HG02852 (cell line): ENCODE data around the gene COX7A2L.
A peak's percentile ranks its signal among the peaks of the same experiment; 100 is the strongest.
"Not testable (repeated sequence)": the region's sequence is repeated elsewhere in the genome, so short reads cannot be mapped to it uniquely, and the experiment has no call there.

Source experiments
- ATAC-seq: cut with Tn5 transposase; IDR thresholded peaks from one replicate; pipeline ENCODE4 v1.9.1; 2021; ENCODE audit warnings: mild to moderate bottlenecking, moderate library complexity; ENCODE audit not compliant: unreplicated experiment

COX7A2L gene, protein sequence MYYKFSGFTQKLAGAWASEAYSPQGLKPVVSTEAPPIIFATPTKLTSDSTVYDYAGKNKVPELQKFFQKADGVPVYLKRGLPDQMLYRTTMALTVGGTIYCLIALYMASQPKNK

DNA sequence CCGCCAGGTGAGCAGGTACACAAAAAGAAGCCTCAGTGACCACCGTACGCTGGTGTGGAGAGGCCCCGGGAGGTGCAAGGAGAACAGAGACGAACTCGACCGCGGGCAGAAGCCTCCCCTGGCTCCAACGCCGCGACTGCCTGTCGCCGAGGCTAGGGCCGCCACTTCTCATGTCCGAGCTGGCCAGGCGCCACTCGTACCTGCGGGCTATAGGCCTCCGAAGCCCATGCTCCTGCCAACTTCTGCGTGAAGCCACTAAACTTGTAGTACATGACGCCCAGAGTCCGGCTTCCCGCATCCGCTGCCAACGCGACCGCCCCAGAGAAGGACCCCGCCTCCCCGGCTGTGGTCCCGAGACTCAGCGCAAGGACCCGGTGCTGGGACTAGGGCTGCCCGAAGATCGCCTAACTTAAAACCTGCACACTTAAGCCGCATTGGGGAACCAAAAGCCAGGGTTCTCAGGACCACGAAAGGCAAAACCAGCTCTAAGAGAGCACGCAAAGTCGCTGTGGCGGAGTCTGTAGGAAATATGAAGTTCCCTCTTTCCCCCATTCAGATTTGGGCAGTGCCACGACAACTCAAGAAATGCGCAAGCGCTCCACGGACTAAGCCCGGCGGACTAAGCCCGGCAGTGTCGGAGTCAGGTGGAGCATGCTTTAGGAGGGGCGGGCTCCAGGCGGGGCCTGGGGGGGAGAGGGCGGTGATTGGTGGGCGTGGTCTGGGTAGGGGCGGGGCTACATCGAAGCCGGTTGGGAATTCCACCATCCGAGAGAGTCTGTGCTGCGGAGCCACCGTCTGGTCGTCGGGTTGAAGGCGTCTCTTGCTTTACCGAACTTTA is at the start of gene COX7A2L:
TSS of gene COX7A2L (minus strand) at position 328 of the 838 bp plus-strand sequence. CDS start at position 272, 56 bp downstream.
- peak; percentile 87 for ATAC-seq

DNA sequence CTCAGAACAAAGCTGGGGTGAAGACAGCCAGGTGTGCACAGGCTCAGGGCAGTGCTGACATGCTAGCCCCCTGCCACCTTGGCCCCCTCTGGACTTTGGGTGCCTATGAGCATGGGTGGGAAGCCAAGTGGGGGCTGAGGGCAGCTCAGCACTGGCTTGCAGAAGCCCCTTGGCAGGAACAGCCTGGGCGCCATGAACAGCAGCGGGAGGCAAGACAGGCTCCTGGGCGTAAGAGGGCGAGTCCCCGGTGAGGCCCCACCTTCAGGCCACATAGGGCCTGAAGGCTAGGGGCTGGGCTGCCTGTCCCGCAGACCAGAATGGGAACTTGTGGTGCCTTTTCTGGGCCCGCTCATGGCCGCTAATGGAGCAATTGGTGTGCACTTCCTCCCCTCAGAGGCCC is 47.0 kb upstream of the COX7A2L start:
- ATAC-seq, result no peak

DNA sequence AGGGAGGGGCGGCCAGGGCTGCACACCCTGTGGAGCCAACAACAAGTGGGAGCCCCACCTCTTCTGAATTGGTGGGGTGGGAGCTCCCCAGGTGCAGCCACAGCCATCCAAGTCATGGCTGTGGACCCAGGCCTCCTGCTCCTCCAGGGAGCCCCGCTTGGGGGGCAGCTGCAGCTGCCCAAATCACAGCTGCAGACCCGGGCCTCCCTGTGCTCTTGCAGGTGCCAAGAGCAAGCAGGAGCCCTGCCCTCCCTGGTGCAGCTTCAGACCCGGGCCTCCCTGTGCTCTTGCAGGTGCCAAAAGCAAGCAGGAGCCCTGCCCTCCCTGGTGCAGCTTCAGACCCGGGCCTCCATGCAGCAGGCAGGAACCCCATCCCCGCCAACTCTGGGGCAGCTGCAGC is 46.5 kb upstream of the COX7A2L start:
- ATAC-seq, result no peak

DNA sequence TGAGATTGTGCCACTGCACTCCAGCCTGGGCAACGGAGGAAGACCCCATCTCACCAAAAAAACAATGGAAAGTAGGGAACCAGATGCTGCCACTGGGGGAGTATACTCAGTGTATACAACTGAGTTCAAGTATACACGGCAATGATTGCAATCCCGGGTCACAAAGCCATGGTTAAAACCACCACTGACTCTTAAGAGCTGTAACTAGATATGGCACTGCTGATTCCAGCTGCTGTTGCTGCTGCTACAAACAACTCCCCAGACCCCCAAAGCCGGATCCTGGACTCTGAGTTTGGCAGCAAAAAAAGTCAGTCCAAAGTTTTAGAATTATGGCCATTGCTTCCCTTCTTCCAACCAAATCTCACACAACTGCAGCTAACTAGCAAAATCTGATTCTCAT is 43.7 kb upstream of the COX7A2L start:
- no peak for ATAC-seq

DNA sequence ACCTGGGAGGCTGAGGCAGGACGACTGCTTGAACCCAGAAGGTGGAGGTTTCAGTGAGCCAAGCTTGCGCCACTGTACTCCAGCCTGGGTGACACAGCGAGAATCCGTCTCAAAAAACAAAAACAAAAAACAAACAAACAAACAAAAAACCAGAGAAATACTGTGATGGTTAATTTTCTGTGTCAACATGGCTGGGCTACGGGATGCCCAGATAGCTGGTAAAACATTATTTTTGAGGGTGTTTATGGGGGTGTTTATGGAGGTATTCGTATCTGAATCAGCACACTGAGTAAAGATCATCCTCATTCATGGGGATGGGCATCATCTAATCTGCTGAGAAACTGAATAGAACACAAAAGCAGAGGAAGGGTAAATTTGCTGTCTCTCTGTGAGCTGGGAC is 40.8 kb upstream of the COX7A2L start:
- no peak for ATAC-seq

DNA sequence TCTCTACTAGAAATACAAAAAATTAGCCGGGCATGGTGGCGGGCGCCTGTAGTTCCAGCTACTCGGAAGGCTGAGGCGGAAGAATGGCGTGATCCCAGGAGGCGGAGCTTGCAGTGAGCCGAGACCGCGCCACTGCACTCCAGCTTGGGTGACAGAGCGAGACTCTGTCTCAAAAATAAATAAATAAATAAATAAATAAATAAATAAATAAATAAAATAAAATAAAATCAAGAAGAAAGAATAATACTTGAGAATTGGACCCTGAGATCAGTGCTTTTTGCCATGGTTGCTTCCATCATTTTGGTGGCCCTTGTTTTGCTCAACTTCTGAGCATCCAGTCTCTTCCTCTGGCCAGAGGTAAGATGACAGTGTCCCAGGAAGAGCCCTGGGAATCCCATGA is 37.0 kb upstream of the COX7A2L start:
- not testable (repeated sequence) for ATAC-seq

DNA sequence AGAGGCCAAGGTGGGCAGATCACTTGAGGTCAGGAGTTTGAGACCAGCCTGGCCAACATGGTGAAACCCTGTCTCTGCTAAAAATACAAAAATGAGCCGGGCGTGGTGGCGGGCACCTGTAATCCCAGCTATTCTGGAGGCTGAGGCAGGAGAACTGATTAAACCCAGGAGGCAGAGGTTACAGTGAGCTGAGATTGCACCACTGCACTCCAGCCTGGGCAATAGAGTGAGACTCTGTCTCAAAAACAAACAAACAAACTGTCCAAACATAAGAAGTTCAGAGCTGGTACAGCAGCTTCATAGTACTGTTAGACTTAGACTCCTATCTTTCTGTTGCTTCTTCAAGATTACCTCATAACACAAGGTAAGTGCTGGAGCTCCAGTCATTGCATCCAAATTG is 32.3 kb upstream of the COX7A2L start:
- ATAC-seq, result not testable (repeated sequence)

DNA sequence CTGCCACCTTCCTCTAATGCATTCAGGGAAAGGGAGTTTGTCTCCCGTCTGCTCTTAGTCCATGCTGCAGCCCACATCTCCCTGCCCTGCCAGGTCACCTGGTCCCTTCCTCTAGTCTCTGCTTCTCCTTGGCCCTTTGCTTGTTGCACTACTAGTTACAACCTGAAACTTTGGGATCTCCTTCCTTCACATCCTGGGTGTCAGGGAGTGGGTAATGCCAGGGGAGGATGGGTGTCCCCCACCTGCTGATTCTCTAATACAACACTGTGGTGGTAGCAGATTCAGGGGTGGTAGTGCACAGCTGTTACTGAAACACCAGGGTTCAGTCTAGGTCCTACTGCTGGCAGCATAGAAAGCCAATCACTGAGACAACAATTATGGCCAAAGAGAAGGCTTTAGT is 31.2 kb upstream of the COX7A2L start:
- ATAC-seq, result no peak

DNA sequence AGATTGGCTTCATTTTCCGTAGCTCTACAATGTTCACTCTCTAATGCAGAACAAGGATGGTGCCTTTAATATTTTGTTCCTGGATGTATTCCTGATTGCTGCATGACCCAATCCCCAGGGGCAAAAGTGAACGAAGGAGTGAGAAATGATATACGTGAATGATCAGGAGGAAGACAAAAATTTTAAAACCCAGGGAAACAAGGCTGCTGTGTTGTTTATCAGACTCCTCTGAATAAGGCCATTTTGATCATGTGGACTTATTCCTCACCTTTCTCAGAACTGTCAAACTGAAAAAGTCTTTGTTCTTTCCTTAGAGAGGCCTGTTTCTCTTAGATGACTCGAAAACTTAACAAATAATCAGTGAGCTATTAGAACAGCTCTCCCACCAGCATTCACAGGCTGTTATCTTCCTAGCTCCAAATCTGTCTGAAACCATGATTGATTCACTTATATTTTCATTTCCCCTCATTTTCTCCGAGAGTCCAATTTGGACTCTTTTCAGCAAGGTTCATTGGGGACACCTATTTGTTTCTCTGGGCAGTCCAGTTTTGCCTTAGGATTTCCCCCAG is 29.5 kb upstream of the COX7A2L start:
- ATAC-seq, result no peak

DNA sequence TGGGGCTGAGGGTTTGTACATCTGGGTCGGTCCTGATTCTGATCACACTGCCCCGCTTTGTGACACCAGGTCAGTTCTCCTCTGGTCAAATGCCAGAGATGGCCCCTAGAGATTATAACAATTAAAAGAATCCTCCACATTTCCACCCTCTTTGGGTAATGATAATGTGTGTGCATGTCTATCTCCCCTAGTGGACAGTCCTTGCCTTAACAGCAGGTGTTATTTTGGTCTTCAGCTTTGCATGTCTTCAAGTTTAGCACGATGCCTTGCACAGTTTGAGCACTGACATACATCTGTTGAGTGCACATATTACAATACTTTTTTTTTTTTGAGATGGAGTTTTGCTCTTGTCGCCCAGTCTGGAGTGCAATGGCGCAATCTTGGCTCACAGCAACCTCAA is 25.7 kb upstream of the COX7A2L start:
- ATAC-seq, result no peak

DNA sequence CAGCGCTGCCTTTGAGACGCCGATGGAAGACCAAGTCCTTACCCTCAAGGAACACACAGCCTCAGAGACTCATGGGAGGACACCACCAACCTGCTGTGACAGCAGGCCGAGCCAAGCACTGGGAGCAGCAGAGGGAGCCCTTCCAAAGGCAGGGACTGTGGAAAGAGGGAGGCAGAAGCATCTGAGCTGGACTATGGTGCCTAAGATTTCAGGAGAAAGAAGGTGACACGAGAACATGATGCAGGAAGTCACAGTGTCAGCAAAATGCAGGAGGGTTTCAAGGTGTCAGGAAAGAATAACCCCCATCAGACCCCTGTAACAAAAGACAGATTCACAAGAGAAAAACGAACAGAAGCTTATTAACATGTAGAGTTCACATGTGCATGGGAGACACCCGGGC is 24.2 kb upstream of the COX7A2L start:
- ATAC-seq, result no peak

DNA sequence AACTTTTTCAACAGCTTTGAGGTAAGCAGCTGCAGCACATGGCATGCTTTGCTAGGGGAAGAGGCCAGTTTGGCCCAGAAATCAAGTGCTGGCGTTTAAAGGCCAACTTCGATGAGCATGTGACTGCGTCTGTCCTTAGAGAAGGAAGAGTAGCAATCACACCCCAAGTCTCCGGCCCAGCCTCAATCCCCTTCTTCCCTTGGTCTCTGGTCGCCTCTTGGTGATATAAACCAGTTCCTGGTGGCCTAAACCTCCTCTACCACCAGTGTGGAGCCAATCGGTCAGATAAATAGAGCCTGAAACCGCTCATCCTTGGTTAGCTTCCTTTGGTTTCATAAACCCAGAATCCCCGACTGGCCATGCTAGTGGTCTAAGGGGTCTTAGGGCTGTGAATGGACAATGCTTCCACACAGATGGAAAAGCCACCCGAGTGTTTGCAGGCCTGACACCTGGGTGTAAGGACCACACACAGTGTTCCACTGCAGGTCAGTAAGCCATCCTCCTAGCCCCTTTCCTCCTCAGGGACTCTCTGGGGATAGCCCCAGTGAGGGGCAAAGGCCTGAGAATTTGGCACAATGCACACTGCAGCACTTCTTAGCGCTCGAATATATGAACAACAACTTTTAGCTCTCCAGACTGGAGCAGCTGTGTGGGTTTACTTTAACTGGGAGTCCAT is 23.0 kb upstream of the COX7A2L start:
- ATAC-seq, result no peak

DNA sequence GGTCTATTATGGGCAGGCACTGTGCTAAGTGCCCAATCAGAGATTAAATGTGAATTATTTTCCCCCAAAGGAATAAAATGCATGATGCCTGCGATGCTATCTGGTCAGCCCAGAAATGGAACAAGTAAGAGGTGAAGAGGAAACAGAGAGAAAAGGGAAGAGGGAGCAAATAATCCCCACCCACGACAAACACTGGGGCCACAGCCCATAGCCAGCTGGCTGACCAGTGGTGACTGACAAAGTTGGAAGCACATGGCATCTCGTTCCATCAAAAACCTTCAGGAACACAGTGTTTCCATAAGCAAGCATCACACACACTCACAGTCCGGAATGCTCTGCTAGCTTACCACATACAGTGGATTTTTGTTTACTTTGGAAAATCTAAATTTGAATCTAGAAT is 21.1 kb upstream of the COX7A2L start:
- ATAC-seq, result no peak

DNA sequence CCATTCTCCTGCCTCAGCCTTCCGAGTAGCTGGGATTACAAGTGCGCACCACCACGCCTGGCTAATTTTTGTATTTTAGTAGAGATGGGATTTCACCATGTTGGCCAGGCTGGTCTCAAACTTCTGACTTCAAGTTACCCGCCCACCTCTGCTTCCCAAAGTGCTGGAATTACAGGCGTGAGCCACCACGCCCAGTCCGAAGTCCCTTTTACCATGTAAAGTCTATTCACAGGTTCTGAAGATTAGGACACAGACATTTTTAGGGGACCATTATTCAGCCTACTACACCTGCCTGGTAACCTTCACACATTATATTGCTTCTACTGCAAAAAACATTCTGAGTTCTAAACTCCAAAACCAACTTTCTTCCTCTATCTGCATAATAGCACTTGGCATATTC is 19.0 kb upstream of the COX7A2L start:
- not testable (repeated sequence) for ATAC-seq

DNA sequence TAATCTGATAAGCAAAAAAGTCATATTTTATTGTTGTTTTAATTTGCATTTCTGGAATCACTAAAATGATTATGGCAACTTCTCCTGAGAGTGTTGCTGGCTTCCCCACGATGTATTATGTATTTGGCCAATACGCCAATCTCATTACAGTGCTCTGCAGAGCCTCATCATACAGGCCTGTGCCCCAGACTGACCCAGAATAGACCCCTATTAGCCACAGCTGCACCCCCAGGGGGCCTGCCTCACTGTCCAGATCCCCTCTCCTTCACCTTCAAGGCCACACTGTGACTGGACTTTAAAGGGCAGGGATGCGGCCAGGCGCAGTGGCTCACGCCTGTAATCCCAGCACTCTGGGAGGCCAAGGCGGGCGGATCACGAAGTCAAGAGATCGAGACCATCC is 17.4 kb upstream of the COX7A2L start:
- no peak for ATAC-seq

DNA sequence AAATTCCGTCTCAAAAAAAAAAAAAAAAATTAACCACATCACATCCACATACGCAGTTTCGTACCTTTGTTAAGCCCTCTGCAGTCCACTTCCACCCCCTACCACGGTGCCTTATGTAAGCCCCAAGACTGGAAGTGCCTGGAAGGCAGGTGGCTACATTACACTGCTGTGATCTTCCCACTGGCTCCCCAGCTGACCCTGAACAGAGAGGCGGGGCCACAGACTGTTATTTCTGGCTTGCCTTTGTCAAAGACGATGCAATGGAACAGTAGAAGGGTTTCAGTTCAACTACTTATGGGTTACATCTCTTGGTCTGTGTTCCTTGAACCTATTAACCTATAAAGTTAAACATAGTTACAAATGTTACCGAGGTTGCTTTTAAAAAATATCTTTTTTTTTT is 15.7 kb upstream of the COX7A2L start:
- no peak for ATAC-seq

DNA sequence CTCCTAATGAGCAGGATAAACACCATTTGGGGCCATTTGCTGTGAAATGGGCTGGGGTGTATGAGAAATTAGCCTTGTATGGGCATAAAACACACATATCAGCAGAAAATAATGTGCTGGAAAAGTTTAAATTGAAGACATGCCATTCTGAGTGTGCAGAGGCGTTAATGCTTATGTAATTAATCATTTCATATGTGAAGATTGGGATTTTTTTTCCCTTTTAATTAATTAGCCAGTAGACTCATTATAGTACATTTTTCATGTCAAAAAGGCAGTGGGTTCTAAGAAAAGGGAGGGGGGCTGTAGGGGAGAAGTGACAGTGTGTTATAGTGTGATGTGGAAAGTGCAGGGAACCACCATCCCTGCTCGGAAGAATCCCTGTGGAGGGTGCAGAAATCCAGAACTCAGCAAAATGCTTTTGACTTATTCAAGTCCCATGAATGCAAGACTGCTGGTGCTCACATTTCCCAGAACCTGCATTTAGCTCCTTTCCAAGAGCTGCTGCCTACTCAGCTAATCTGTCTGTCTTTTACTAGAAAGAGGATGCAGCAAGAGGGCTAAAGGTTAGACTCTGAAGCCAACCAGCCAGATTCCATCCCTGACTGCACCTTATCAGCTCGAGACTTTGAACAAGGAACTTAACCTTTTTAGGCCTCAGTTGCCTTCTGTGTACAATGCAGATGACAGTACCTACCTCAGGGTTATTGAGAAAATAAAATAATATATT is 11.6 kb upstream of the COX7A2L start:
- no peak for ATAC-seq

DNA sequence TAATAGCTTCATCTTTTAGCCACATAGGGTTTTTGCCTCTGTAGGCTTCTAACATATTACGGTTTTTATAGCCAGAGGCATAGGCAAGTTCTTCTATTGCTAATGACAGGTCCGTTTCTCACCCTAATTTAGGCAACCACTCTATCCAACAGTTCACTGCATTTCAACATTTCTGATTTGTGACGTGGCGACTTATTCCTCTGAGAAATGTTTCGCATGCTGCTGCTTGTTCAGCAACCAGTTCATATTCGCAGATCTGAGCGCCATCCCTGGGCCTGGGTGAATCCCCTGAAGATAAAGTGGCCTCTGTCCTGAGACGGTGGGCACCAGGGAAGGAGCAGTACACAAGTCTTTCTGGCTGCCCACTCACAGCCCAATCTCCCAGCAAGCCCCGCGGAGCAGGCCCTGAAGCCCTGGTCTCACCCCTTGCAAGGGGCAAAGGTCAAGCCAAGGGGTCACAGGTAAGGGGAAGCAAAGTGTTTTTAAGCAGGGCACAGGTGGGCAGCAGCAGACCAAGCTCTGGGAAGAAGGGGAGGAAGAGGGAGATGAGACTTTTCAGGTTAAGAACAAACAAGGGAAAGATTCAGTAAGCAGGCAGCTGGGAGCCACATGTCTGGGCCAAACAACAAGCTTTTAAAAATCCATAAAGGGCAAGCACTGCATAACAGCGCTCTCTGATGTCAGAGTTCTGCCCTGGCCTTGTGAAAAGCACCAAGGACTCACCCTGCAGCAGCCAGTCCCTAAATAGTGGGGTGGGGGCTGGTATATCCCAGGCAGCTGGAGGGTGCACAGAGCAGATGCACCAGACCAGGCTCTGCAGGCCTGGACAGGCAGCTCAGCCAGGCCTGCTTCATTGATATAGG is 10.8 kb upstream of the COX7A2L start:
- ATAC-seq, result no peak

DNA sequence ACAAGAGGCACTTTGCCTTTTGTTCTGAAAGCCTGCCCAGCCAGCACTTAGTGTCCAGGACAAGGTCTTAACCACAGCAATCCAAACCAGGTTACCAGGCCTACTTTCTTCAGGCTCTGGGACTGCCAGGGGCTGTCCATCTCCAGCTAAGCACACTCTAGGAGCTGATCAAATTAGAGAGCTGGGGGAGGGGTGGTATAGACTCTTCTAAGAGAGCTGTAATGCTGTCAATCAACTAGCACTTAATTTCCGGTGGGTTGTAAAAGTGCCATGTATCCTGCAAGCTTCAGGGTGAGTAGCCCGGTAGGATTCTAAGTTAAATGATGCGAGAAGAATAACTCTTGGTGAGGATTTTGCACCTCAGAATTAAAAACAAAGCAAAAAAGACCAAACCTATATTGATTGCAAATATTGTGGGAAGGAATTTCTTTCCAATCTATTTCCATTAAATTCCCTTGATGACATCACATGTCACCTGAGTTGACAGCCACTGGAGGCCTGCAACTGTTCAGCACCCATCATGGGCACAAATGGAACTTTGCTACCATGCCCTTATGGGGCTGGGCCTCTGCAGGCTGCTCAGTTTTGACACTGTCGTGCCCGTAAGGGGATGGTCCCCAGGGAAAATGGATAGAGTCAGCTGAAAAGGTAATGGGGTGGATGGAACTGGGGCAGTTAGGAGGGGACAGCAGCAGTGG is 8.7 kb upstream of the COX7A2L start:
- no peak for ATAC-seq
